Fibroblast of skin of right quadriceps (primary cell): ENCODE data around the gene MGP.

Source experiments
- DNase-seq: peaks from one replicate; pipeline ENCODE4 v3.0.0-alpha.2; 2013

The MGP gene

DNA sequence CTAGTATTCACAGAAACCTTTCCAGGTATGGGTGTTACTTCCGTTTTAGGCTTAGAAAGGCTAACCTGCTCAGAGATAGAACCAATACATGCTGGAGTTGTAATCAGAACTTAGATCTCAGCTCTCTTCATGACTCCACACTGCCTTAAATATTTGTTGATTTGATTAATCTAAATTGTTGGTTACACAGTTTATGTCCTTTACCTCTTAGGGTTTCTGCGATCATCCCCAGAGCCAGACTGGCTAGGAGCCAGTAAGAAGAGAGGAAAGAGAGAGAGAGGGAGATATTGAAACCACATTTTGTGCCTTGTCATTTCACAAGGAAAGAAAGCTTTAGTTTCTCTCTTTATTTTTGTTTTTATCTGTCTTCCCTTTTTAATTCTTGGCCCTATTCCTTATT, 16.8 kb upstream of the MGP start:
- peak; percentile 24 for DNase-seq

- no peak for DNase-seq
Measured at GRCh38 chr12:14901228-14901562, 15.5 kb upstream of the MGP start.

DNA sequence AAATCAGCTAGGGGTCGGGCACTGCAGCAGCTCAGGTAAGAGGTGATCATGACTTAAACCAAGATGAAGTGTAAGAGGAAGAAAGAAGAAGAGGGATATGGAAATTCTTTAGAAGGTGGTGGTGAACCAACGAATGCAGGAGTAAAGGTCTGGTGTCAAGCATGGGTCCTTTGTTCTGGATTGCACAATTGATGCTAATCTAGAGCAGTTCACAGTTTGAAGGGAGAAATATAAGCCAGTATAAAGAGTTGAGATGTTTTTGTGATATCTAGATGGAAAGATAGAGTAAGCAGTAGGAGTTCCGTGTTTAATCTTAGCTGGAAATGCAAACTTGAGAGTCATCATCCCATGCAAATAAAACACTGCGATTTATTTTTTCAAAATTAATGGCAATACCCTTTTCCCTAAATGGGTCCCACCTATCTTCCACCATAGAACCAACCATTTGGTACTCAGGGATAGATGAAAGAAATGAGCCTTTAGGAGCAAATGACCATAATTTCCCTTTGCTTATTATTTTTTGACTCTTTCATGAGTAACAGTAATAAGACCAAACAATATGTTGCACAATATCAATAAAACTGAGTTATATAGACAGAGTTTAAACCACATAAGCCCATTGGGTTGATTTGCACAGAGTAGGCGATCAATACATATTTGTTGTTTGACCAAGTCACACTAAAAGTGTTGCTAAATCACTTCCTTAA, 15.0 kb upstream of the MGP start:
- no peak for DNase-seq

DNA sequence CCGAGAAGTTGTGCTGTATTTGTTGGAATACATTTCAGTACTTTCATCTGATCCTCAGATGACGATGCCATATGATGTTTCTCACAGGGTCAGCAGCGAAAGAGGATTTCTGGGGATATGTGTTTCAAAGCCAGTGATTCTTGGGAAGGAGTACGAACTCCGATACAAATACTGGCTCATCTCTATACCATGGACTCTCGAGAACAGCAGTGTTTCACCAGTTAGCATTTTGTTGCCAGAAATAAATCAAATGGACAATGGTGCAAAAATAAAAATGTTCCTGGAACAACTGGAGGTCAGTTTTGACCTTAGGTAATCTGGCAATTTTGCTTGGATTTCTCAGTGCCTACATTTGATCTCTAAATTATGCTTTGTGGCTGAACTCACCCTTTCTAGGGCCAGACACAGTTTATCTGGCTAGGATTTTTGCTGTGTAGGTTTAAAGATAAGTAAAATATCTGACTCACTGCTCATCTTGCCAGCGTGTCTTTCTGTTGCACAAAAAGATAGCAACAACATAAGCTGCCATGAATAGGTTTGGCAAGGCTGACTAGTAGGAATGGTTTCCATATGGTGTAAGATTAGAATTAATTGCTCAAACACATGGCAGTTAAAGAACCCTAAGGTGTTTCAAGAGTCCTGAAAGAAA, 11.0 kb upstream of the MGP start:
- DNase-seq, result peak; percentile 63

GRCh38 chr12:14893506-14894250, 8.0 kb upstream of the MGP start:
- no peak for DNase-seq

DNA sequence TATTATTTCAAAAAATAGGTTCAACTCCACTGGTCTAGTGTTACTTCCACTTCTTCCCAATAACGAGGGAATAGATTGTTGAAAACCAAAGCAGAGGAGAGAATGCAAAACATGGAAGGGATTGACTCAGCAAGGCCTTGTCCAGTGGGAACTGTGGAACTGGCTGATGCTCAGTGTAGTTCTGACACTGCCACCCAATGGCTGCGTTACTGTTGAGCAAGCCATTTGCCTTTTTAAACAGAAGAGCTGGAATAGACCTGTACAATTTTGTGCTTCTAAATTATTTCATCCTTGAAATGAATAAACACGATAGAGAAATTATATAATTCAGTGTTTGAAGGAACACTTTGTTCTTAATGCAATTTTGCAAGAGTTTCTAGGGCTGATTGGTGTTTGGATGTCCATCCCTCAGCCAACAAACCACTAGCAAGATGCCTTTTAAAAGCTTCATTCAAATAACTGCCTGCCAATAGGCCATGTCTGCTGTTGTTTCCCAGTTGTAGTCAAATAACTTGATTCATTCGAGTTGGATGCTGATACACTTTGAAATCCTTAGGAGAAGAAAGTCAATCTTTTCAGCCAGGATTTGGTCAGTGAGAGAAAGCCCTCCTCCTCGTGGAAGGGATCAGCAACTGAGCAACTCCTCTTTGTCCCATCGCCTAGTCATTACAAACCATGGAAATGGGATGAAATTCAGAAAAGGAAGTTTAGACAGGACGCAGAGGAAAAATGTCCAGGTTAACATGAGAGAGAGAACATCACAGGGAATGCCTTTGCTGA, 7.3 kb upstream of the MGP start:
- DNase-seq, result no peak

DNA sequence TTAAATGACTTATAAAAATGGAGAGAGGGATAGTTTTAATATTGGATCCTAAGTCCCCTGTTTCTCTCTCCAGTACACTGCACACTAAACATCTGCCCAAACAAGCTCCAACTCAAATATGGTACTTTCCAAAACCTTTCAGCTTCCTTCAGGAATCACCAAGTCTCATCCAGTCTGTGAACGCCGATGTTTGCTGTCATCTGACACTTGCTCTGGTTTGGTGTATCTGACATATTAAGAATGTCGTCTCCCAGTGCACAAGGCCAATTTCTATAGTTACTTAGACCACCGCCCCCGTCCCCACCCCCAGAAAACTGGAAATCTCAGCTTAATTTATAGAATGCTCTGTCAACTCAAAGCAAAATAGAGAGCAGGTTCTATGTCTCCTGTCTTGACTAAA, 5.0 kb upstream of the MGP start:
- DNase-seq, result no peak

DNA sequence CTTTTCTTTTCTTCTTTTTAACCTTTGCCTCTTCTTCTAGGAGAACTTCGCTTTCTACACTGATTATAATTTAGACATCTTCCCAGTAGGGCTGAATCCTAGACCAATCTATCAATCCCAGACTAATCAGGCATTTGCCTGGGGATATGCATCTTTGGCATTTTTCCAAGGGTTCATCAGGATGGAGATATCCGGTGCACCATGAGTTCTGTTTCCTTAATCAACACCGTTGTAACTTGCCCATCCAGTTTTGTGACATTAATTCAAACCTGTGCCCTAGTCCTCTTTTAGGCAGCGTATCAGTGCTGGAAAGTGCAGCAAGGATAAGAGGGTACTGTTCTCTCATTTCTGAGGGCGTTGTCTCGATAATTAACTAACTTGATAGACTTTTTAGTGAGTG, 617 bp upstream of the MGP start:
- DNase-seq, result no peak

DNA sequence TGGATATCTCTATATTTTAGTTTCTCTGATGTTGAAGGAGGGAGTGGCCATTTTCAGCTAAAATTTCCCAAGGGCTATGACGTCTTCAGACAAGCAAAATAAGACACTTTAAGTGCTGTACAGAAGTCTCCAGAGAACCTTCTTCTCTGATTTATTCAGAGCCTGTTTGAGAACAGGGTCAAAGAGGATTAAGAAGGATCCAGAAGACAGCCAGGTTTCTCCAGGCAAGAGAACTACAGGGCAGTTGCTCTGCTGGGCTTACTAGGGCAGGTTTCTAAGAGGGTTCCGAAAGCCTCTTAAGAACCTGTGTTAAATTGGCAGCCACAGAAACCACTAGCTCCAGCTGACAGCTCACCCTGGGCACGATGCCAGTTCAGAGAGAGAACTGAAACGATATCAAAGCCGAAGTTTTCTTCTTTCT, 1.2 kb downstream of the MGP start:
- DNase-seq, result peak; percentile 70

GRCh38 chr12:14883686-14884085, 2.0 kb downstream of the MGP start:
- DNase-seq, result peak; percentile 8

DNA sequence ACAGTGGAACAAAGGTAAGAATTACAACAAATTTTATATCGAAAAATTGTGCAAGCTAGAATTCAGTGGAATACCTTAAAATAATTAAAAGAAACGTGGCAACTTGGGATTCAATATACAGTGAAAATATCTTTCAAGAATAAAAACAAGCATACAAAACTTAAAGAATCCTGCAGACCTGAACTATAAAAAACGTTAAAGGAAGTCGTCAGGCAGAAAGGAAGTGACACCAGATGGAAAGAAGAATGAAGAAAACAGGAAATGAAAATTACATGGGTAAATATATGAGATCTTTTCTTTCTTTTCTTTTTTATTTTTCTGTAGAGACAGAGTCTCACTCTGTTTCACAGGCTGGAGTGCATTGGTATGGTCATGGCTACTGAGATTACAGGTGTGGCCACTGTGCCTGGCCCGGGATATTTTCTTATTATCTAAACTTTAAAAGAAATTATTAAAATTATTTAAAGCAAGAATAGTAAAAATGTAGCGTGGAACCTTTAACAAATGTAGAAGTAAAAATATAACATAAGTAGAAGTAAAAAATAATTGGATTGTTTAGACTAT, 4.7 kb downstream of the MGP start:
- DNase-seq, result no peak

- no peak for DNase-seq
Measured at GRCh38 chr12:14879222-14879933, 6.3 kb downstream of the MGP start.

- no peak for DNase-seq
Measured at GRCh38 chr12:14878488-14878887, 7.2 kb downstream of the MGP start.

- no peak for DNase-seq
Measured at GRCh38 chr12:14876833-14877232, 8.8 kb downstream of the MGP start.

DNA sequence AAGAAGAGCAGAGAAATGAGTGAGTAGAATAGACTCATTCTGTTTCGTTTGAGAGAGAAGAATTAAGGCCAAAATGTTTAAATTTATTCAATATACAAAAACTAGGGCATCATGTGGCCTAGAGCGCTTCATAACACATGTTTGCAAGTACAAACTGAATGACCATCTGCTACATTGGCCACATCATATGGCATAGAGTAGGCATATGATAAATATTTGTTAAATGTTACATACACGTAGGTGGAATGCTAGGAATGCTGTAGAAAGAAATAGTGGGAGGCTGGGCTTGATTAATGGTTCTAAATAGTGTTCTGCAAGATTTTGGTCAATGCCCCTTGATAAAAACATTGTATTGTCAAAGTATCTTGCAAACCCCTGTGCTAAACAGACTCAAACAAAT, 10.8 kb downstream of the MGP start:
- peak; percentile 21 for DNase-seq

DNA sequence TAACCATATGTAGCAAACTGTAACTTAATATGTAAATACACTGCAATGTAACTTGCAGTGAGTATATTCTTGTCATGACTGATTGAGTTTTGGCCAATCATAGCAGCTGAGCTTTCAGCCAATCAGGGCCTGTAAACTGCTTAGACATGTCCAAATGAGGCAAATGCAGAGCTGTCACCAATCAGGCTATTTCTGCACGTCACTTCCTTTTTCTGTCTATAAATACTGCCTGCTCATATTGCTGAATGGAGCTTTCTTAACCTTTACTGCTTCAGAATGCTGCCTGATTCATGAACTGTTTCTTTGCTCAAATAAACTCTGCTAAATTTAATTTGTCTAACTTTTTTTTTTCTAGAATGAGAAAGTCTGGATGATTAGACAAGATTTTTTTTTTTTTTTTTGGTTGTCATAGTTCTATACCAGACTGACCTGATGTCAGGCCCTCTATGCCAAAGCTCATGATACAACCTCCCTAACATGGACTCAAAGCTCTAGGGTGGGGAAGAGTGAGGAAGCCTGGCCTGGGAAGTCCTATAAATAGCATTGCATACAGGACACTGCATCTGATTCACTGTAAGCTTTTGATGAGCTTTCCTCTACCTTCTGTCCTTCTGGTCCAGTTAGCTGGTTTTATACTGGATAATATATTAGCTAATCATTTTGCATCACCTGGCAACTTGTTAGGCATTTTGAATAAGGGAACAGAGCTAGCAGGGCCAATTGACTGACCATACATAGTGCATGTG, 12.0 kb downstream of the MGP start:
- DNase-seq, result no peak

GRCh38 chr12:14871886-14872285, 13.8 kb downstream of the MGP start:
- DNase-seq, result no peak

DNA sequence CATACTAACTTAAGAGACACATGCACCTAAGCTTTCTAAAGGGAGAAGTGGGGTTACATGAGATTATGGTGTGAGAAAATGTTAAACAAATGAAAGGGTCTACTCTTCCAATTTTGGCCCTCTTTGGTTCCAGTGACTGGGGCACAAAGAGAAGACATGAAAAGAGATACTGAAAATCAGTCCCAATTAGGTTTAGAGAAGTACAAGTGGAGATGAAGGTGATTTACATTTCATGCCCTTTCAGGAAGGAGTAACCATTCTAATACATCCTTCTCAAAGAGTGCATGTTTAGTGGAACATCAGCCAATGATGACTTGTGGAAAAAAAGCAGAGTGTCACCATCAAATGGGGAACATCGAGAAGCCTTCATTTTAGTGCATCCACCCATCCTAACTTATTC, 14.4 kb downstream of the MGP start:
- DNase-seq, result no peak

- no peak for DNase-seq
Measured at GRCh38 chr12:14868916-14869506, 16.6 kb downstream of the MGP start.

DNA sequence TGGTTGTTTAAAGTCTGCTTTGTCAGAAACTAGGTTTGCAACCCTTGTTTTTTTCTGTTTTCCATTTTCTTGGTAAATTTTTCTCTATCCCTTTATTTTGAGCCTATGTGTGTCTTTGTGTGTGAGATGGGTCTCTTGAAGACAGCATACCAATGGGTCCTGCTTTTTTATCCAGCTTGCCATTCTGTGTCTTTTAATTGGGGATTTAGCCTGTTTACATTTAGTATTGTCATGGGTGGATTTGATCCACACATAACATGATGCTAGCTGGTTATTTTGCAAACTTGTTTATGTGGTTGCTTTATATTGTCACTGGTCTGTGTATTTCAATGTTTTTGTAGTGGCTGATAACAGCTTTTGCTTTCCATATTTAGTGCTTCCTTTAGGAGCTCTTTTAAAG, 25.2 kb downstream of the MGP start:
- DNase-seq, result no peak

- no peak for DNase-seq
Measured at GRCh38 chr12:14858513-14858912, 27.1 kb downstream of the MGP start.
